Measurements from ENCODE around the gene SKI.

The SKI gene

GRCh38 chr1:2181271-2181670, 46.8 kb upstream of the SKI start:
- DNase-seq (ENCODE audit: extremely low spot score): no peak
- ChIA-PET CTCF (no interaction called here), POLR2A (no interaction called here)
- TF ChIP-seq ZNF384 (IDR thresholded peaks at IDR 0.05) (no peak), SP1 (IDR thresholded peaks at IDR 0.05) (no peak), LEF1 (IDR thresholded peaks at IDR 0.05; ENCODE audit: borderline replicate concordance) (no peak), FOXK2 (IDR thresholded peaks at IDR 0.05) (no peak), PKNOX1 (IDR thresholded peaks at IDR 0.05) (no peak), TARDBP (IDR thresholded peaks at IDR 0.05) (no peak), FOXA1 (IDR thresholded peaks at IDR 0.05) (no peak), CTBP1 (IDR thresholded peaks at IDR 0.05; ENCODE audit: borderline replicate concordance) (no peak), BHLHE40 (IDR thresholded peaks at IDR 0.05; ENCODE audit: borderline replicate concordance) (no peak), HDGF (IDR thresholded peaks at IDR 0.05; ENCODE audit: borderline replicate concordance) (no peak), L3MBTL2 (conservative IDR thresholded peaks at IDR 0.05) (no peak), NFRKB (IDR thresholded peaks at IDR 0.05) (no peak), FOXM1 (IDR thresholded peaks at IDR 0.05; ENCODE audit: borderline replicate concordance) (no peak), ELF4 (IDR thresholded peaks at IDR 0.05) (no peak), ARNT (IDR thresholded peaks at IDR 0.05) (no peak), SUZ12 (IDR thresholded peaks at IDR 0.05) (no peak)

- ChIA-PET CTCF (no interaction called here), POLR2A (no interaction called here)
- TF ChIP-seq FOXA1 (IDR thresholded peaks at IDR 0.05) (no peak), SP1 (IDR thresholded peaks at IDR 0.05) (no peak), FOXK2 (IDR thresholded peaks at IDR 0.05) (no peak), ARNT (IDR thresholded peaks at IDR 0.05) (no peak), BHLHE40 (IDR thresholded peaks at IDR 0.05; ENCODE audit: borderline replicate concordance) (no peak), SUZ12 (IDR thresholded peaks at IDR 0.05) (no peak), NFRKB (IDR thresholded peaks at IDR 0.05) (no peak), HDGF (IDR thresholded peaks at IDR 0.05; ENCODE audit: borderline replicate concordance) (no peak), PKNOX1 (IDR thresholded peaks at IDR 0.05) (no peak), CTBP1 (IDR thresholded peaks at IDR 0.05; ENCODE audit: borderline replicate concordance) (no peak), L3MBTL2 (conservative IDR thresholded peaks at IDR 0.05) (no peak), ZNF384 (IDR thresholded peaks at IDR 0.05) (no peak), ELF4 (IDR thresholded peaks at IDR 0.05) (no peak), LEF1 (IDR thresholded peaks at IDR 0.05; ENCODE audit: borderline replicate concordance) (no peak), FOXM1 (IDR thresholded peaks at IDR 0.05; ENCODE audit: borderline replicate concordance) (no peak)
- DNase-seq (ENCODE audit: extremely low spot score): no peak
These were observed 46.4 kb upstream of the SKI start for GRCh38 chr1:2181752-2182151.

- no peak for TF ChIP-seq HDGF (IDR thresholded peaks at IDR 0.05; ENCODE audit: borderline replicate concordance)
- no peak for TF ChIP-seq CTBP1 (IDR thresholded peaks at IDR 0.05; ENCODE audit: borderline replicate concordance)
- TF ChIP-seq TARDBP (IDR thresholded peaks at IDR 0.05): no peak
- TF ChIP-seq SP1 (IDR thresholded peaks at IDR 0.05): no peak
- TF ChIP-seq FOXA1 (IDR thresholded peaks at IDR 0.05): no peak
- TF ChIP-seq BHLHE40 (IDR thresholded peaks at IDR 0.05; ENCODE audit: borderline replicate concordance): no peak
- no peak for TF ChIP-seq ZNF384 (IDR thresholded peaks at IDR 0.05)
- no peak for TF ChIP-seq ELF4 (IDR thresholded peaks at IDR 0.05)
- TF ChIP-seq SUZ12 (IDR thresholded peaks at IDR 0.05): no peak
- TF ChIP-seq FOXM1 (IDR thresholded peaks at IDR 0.05; ENCODE audit: borderline replicate concordance): no peak
- TF ChIP-seq FOXK2 (IDR thresholded peaks at IDR 0.05): no peak
- no peak for TF ChIP-seq ARNT (IDR thresholded peaks at IDR 0.05)
- TF ChIP-seq PKNOX1 (IDR thresholded peaks at IDR 0.05): no peak
- no peak for TF ChIP-seq L3MBTL2 (conservative IDR thresholded peaks at IDR 0.05)
- no peak for DNase-seq (ENCODE audit: extremely low spot score)
- CTCF ChIA-PET: interaction anchor here (3.2 kb wide), 1 partner anchor 8 kb away, joined by 10 read pairs; no protein-coding TSS in a partner anchor
- POLR2A ChIA-PET: no interaction called here
These were observed 45.7 kb upstream of the SKI start for GRCh38 chr1:2182376-2182775.

GRCh38 chr1:2183937-2184334, 44.2 kb upstream of the SKI start:
- no peak for TF ChIP-seq FOXM1 (IDR thresholded peaks at IDR 0.05; ENCODE audit: borderline replicate concordance)
- TF ChIP-seq L3MBTL2 (conservative IDR thresholded peaks at IDR 0.05): no peak
- no peak for TF ChIP-seq ELF4 (IDR thresholded peaks at IDR 0.05)
- no peak for TF ChIP-seq FOXA1 (IDR thresholded peaks at IDR 0.05)
- no peak for TF ChIP-seq BHLHE40 (IDR thresholded peaks at IDR 0.05; ENCODE audit: borderline replicate concordance)
- TF ChIP-seq NFRKB (IDR thresholded peaks at IDR 0.05): no peak
- no peak for TF ChIP-seq HDGF (IDR thresholded peaks at IDR 0.05; ENCODE audit: borderline replicate concordance)
- CTCF ChIA-PET: interaction anchor here (3.2 kb wide), 1 partner anchor 9 kb away, joined by 10 read pairs; no protein-coding TSS in a partner anchor
- no peak for DNase-seq (ENCODE audit: extremely low spot score)
- POLR2A ChIA-PET: interaction anchor here (1.3 kb wide), 1 partner anchor 11 kb away, joined by 3 read pairs; the partner anchor contains the start of gene FAAP20

- no peak for DNase-seq (ENCODE audit: extremely low spot score)
- no peak for TF ChIP-seq HDGF (IDR thresholded peaks at IDR 0.05; ENCODE audit: borderline replicate concordance)
- no peak for TF ChIP-seq FOXK2 (IDR thresholded peaks at IDR 0.05)
- no peak for TF ChIP-seq FOXA1 (IDR thresholded peaks at IDR 0.05)
- no peak for TF ChIP-seq ZNF384 (IDR thresholded peaks at IDR 0.05)
- no peak for TF ChIP-seq FOXM1 (IDR thresholded peaks at IDR 0.05; ENCODE audit: borderline replicate concordance)
- TF ChIP-seq SP1 (IDR thresholded peaks at IDR 0.05): no peak
- TF ChIP-seq CTBP1 (IDR thresholded peaks at IDR 0.05; ENCODE audit: borderline replicate concordance): no peak
- TF ChIP-seq ARNT (IDR thresholded peaks at IDR 0.05): no peak
- TF ChIP-seq PKNOX1 (IDR thresholded peaks at IDR 0.05): no peak
- ChIA-PET POLR2A (interaction anchor here (1.3 kb wide), 1 partner anchor 10 kb away, joined by 3 read pairs; the partner anchor contains the start of gene FAAP20), CTCF (interaction anchor here (3.2 kb wide), 1 partner anchor 10 kb away, joined by 10 read pairs; no protein-coding TSS in a partner anchor)
These were observed 43.6 kb upstream of the SKI start for GRCh38 chr1:2184531-2184930.
